ENCODE data around the gene SSX4B. TPM values are rescaled to one million over a fixed set of nuclear protein-coding genes. Genes with fewer than 3 reads are reported as not detected.

SSX4B gene
- total RNA-seq, 4 donors from 2014 or later, result not detected

Small RNA genes lying within 50 kb of the gene (small RNA-seq; reads per million reads assigned to genes)
- gene AL606490.4, result 0 reads per million in 4 donors
- gene AL606490.7, result 0 reads per million in 4 donors

Other genes starting within 250 kb of the SSX4B start
- gene SSX5, start 215.2 kb downstream of the SSX4B start, total RNA-seq, result not detected
- gene SSX1, start 156.6 kb downstream of the SSX4B start, total RNA-seq, result not detected
- gene SSX3, start 55.3 kb downstream of the SSX4B start, total RNA-seq, result not detected
- gene SSX4, start 28.4 kb downstream of the SSX4B start, total RNA-seq, result not detected
- gene SLC38A5, start 58.3 kb upstream of the SSX4B start, total RNA-seq, result 10 to 100 TPM in 3 of 4 donors, 1 to 10 TPM in 1; 5.7 to 14.3 (median 11.3) TPM
- gene FTSJ1, start 64.2 kb upstream of the SSX4B start, total RNA-seq, result 10 to 100 TPM; 15.3 to 33.2 (median 31.1) TPM
- 10 to 100 TPM in 1 of 4 donors, 1 to 10 TPM in 3; 1.5 to 10.1 (median 8.2) TPM for gene PORCN, start 97.0 kb upstream of the SSX4B start, total RNA-seq
- 10 to 100 TPM; 19.9 to 88.7 (median 67.6) TPM for gene EBP, start 109.8 kb upstream of the SSX4B start, total RNA-seq
- 10 to 100 TPM in 3 of 4 donors, 1 to 10 TPM in 1; 8.1 to 27.7 (median 13.3) TPM for gene TBC1D25, start 127.8 kb upstream of the SSX4B start, total RNA-seq
- gene RBM3, start 162.5 kb upstream of the SSX4B start, total RNA-seq, result 100 to 1,000 TPM in 3 of 4 donors, 10 to 100 TPM in 1; 65.7 to 157 (median 127) TPM
- gene WDR13, start 185.5 kb upstream of the SSX4B start, total RNA-seq, result 100 to 1,000 TPM in 3 of 4 donors, 10 to 100 TPM in 1; 96.5 to 238 (median 184) TPM

All from transverse colon (tissue), 4 donors.